Uterus (tissue), 2 donors: Measurements from ENCODE around the gene CCNYL1.
"Not testable (repeated sequence)": the region's sequence is repeated elsewhere in the genome, so short reads cannot be mapped to it uniquely, and the experiment has no call there.

Source experiments
- CTCF ChIP-seq, 4 experiments: fragments of 200-600 bp in 2 of 4; fragments of 450-650 bp in 2 of 4; sonication (generic) in 2 of 4; IDR thresholded peaks; one replicate each; pipeline ENCODE4 v1.5.1; 2016 to 2019; ENCODE audit warnings: antibody characterized with exemption in 4 of 4, mild to moderate bottlenecking in 2 of 4, moderate library complexity in 1 of 4
- POLR2A ChIP-seq, 2 donors: fragments of 450-650 bp; IDR thresholded peaks; one replicate each; pipeline ENCODE4 v1.6.1; 2016; ENCODE audit warnings: antibody characterized with exemption in 2 of 2, mild to moderate bottlenecking in 1 of 2, moderate library complexity in 1 of 2

- not testable (repeated sequence) for TF ChIP-seq CTCF, POLR2A (IDR thresholded peaks at IDR 0.05)
Measured at GRCh38 chr2:207753688-207754087, 42.2 kb downstream of the CCNYL1 start.
